GM19324 (cell line): ENCODE data around the gene CETN3.

Experiments
- ATAC-seq: cut with Tn5 transposase; IDR thresholded peaks from one replicate; pipeline ENCODE4 v1.9.1; 2021; ENCODE audit warnings: mild to moderate bottlenecking, moderate library complexity; ENCODE audit not compliant: unreplicated experiment, low FRiP score

Gene CETN3

GRCh38 chr5:90409318-90410177, at the start of gene CETN3:
TSS of gene CETN3 (minus strand) at chr5:90409756. CDS start at chr5:90409661, 95 bp downstream.
- ATAC-seq: peak; percentile 98

- ATAC-seq: no peak
Measured at GRCh38 chr5:90446961-90447360, 37.4 kb upstream of the CETN3 start.

GRCh38 chr5:90440644-90441043, 31.1 kb upstream of the CETN3 start:
- ATAC-seq: no peak

GRCh38 chr5:90438100-90438499, 28.5 kb upstream of the CETN3 start:
- ATAC-seq: no peak

GRCh38 chr5:90437663-90438062, 28.1 kb upstream of the CETN3 start:
- ATAC-seq: no peak

DNA sequence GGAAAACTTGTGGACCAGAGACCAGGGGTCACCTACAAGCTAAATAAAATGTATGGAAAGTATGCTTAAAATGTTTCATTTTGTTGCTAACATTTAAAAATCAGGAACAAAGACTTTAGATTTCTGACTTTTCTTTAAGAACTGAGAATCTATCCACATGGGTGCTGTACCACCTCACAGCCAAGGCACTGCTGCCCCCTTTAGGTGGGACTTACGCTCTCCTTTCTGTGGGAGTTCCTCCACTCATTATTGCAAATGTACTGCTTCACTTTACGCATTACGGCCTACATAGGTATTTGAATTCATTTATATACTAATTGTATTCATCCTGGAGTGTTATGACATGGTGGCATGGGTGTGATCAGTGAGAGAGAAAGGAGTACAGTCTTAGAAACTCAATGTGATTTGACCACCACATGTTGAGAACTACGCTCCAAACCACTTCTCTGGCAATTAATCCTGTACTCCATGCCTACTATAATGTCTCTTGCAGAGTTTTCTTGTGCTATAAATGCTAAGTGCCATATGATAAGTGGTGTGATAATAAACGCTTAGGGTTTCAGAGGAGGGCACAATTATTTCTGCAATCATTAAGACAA, 24.7 kb upstream of the CETN3 start:
- ATAC-seq: no peak

DNA sequence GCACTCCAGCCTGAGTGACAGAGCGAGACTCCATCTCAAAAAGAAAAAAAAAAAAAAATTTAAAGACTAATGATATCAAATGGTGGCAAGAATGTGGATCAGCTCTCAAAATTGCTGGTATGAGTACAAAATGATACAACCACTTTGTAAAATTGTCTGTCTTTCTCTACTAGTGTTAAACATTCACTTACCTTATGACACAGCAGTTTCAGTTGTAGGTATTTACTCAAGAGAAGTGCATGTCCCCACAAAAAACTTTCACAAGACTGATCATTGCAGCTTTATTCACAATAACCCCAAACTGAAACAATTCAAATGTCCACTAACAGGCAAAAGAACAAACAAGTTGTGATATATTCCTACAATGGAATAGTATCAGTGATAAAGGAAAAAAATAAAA, 14.7 kb upstream of the CETN3 start:
- ATAC-seq: no peak

- ATAC-seq: no peak
Measured at GRCh38 chr5:90421136-90421535, 11.6 kb upstream of the CETN3 start.

- ATAC-seq: no peak
Measured at GRCh38 chr5:90418214-90418613, 8.7 kb upstream of the CETN3 start.

DNA sequence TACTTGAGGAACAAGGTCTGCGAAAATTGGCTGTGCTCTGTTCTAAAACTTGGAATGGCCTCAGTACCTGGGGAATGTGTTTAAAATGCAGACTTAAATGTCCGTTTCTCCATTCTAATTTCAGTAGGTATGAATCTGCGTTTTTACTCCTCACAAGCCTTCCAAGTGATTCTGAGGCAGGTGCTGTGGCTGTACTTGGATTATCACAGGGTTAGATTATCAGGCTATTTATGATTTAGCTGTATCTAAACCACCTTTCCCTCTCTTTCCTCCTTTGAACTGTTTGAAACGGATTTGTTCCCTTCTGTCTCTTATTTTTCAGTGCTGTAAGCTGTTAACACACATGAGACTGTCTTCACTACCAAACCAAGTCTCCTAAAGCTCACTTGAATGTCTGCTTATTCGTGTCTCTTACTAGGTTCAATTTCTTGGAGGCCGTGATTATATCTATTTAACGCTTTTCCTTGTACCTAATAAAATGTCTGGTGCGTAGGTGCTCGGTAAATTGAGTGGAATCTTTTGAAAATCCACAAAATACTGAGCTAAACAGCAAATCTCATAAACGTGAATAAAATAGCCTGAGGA, 714 bp upstream of the CETN3 start:
- ATAC-seq: no peak

DNA sequence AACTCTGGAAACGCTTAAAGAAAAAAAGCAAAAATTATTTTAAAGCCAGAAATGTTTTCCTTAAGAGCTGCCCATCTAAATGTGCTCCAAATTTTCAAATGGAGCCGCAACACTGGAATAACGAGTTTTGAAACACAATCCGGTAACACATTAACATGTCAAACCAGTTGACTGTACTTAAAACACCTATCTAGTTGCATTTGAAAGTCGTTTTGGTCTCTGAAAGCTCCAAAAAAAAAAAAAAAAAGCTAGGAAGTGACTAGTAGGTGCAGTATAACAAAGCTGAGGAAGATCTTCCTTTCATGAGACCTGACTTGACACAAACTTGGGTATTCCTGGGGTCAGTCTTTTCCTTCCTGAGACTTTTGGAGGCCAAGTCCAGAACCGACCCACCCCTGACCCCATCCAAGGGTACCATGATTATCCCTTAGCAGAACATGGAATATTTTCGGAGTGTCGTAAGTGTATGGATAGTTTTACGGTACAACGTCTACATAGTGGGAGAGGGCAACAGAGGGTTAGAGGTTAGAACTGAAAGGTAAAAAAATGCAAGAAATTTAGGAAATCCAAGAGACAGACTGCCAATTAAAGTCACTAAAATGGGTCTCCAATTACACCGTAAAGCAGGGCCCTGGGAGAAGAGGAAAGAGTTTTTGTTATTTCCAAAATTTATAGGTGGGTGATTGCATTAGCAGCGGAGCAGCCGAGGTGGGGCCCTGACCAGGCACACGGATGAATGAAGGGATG, 812 bp downstream of the CETN3 start:
- no peak for ATAC-seq

GRCh38 chr5:90406466-90406865, 3.1 kb downstream of the CETN3 start:
- no peak for ATAC-seq

DNA sequence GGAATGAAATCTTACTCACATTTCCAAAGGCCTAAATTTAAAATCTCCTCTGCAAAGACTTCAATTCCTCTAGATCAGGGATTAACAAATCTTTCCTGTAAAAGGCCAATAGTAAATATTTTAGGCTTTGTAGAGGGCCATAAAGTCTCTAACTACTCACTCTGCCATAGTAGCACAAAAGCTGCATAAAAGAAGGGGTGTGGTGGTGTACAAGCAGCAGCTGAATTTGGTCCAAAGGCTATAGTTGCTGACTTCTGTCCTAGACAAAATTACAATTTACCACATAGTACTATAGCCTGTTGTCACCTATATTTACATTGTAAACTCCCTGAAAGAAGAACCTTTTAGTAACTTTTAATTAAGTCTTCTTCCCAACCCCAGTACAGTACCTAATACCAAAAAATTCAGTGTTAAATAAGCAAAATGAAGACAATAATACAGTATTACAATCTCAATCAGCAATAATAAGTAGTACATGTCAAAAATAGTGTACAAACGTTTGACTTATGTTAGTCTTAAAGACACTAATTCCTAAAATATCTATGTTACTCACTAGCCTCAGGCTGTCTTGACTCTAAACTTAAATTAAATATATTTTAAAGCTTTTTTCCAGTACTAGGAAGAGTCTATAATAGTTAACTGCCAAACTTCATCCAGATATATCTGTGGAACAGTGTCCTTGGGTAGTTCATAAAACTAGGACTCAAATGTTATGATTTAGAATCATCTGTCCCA, 6.9 kb downstream of the CETN3 start:
- no peak for ATAC-seq

GRCh38 chr5:90399251-90399650, 10.3 kb downstream of the CETN3 start:
- no peak for ATAC-seq

- ATAC-seq: no peak
Measured at GRCh38 chr5:90398726-90399125, 10.8 kb downstream of the CETN3 start.

- ATAC-seq: no peak
Measured at GRCh38 chr5:90395005-90395404, 14.6 kb downstream of the CETN3 start.

GRCh38 chr5:90390928-90391327, 18.6 kb downstream of the CETN3 start:
- ATAC-seq: no peak

- no peak for ATAC-seq
Measured at GRCh38 chr5:90390326-90390725, 19.2 kb downstream of the CETN3 start.

DNA sequence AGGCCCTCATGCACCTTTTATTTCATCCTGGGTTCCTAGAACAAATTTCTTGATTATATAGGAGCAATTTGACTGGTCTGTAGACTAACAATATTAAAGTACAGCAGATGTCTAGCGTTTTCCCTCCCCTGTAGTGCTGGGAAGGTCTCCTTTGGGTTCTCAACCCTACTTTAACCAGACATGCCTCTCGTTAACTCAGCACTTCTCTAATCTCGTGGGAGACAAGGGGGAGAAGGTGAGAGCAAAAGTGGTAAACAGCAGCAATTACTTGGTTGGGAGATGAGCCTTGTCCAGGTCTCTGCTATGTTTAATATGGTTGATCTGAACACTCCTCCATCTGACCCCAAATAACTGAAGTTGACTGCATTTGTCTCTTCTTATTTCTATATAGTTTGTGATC, 22.0 kb downstream of the CETN3 start:
- no peak for ATAC-seq

- ATAC-seq: no peak
Measured at GRCh38 chr5:90386099-90386710, 23.4 kb downstream of the CETN3 start.
